NCI-H1694 (cell line): Measurements from ENCODE around the gene TRPC4AP.
"Not testable (repeated sequence)": the region's sequence is repeated elsewhere in the genome, so short reads cannot be mapped to it uniquely, and the experiment has no call there.

Source experiments
- DNase-seq: peaks from one replicate; lab custom pipeline; 2025; lab: John Stamatoyannopoulos, UW

The TRPC4AP gene

DNA sequence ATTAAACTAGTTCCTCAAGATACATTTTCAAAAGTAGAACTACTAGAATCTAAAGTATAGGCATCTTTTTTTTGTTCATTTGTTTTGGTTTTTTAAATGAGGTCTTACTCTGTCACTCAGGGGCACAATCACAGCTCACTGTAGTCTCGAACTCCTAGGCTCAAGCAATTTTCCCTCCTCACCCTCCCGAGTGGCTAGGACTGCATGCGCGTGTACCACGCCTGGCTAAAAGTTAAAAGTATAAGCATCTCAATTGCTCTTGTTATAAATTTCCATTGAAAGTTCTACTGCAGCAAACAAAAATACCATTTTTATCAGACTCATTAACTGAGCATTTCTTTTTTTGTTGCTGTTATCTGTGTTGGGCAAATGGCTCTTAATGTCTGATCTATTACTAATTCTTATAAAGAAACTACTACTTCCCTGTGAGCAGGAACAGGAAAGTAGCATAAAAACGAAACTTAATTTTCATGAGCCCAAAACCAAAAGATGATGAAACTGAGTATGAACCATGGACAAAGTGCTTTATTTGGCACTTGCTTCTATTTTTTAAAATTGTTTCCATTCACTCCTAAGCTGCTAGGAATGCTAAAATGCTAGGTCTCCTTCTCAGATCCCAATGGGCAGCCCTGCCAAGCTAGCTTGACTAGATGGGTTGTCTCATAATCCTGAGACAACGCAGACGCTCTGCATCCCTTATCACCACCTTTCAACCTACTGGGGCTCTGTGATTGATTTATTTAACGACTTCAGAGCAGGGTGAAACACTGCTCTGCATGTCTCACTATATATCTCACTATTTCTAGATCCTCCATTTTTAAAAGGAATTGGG lies 36.9 kb downstream of the TRPC4AP start:
- no peak for DNase-seq

- DNase-seq = no peak
Measured at GRCh38 chr20:35054814-35055213, 37.8 kb downstream of the TRPC4AP start.

GRCh38 chr20:35052616-35053015 lies 40.0 kb downstream of the TRPC4AP start:
- not testable (repeated sequence) for DNase-seq

DNA sequence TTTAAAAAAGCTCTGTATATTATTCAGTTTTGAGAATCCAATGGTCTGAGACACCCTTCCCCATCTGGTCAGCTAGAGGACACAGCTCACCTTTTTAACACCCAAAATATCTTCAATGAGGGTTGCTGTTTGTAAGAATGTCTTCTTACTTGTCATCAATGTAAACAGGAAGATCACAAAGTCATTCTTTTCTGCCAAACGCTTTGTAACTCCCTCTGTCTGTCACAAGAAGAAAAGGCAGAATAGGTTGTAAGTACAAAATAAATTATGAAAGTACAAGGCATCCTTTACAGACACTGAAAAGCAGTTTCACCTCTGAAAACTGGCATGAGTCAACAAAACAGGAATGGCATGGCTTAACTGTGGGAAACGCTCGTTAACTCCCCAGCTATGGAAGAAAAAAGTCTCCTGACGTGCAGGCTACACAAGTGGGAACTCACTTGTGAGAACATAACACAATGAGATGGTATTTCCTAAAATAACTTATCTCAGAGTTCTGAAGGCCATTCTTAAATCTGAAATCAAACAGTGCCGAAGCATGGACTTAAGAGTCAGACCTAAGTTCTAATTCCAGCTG lies 42.7 kb downstream of the TRPC4AP start:
- no peak for DNase-seq

DNA sequence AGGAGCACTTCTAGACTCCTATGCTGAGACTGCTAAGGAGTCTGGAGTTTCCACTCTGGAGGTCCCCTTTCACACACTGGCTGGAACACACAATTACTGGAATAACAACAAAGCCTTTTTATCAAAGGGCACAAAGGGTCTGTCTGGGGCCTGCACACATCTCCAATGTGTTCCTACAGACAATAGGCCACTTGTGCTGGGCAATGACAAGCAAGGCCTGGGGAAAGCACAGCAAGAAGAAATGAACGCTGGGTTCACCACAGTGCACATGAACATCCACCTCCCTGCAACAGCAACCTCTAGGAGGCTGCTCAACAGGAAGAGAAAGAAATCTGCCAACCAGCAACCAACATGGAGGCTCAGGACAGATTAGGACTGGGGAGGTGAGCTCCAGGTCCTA lies 43.9 kb downstream of the TRPC4AP start:
- no peak for DNase-seq

- no peak for DNase-seq
Measured at GRCh38 chr20:35042268-35042667, 50.3 kb downstream of the TRPC4AP start.

GRCh38 chr20:35040646-35041045 lies 52.0 kb downstream of the TRPC4AP start:
- DNase-seq = no peak

GRCh38 chr20:35039846-35040489 lies 52.6 kb downstream of the TRPC4AP start:
- DNase-seq = no peak

- no peak for DNase-seq
Measured at GRCh38 chr20:35039146-35039545, 53.5 kb downstream of the TRPC4AP start.

DNA sequence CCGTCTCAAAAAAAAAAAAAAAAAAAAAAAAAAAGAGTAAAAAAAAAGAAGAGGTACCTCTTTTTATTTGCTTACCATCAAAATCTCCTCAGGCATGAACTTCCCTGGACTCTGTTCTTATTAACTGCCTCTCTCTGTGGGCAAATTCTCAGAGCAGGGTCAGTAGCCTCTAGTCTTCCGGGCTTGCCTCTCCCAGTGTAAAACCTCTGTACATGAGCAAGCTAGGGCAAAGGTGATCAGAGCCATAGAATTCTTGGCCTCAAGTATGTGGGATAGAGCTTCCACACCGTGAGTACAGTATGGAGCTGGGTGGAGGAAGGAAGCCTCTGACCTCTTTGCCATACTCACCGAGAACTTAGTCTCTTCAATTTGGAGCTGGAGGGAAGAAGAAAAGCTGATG lies 58.5 kb downstream of the TRPC4AP start:
- DNase-seq = no peak

- DNase-seq = no peak
Measured at GRCh38 chr20:35030136-35030535, 62.5 kb downstream of the TRPC4AP start.

DNA sequence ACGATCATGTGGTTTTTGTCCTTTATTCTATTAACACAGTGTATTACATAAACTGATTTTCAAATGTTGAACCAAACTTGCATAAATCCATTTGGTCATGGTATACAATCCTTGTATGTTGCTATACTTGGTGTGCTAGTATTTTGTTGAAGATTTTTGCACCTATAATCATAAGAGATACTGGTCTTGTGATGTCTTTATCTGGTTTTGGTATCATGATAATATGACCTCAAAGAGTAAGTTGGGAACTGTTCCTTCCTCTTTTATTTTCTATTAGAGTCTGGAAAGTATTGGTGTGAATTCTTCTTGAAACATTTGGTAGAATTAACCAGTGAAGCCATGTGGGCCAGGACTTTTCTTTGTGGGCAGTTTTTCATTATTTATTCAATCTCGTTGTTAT lies 65.3 kb downstream of the TRPC4AP start:
- no peak for DNase-seq

- no peak for DNase-seq
Measured at GRCh38 chr20:35025116-35025515, 67.5 kb downstream of the TRPC4AP start.

GRCh38 chr20:35023624-35024023 lies 69.0 kb downstream of the TRPC4AP start:
- no peak for DNase-seq

DNA sequence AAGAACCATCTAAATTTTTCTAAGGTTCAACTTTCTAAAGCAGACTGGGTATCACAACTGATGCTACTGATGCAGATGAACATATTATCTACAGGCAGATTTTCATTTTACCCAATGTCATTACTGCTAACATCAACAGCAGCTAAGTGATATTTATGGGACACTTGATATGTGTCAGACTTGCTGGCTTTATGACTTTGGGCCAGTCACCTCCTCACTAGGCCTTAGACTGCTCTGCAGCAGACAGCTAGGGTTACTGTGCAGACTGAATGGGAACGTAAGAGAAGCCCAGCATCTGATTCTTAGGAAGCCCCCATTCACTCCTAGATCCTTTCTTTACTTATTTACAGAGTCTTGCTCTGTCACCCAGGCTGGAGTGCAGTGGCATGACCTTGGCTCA lies 70.8 kb downstream of the TRPC4AP start:
- DNase-seq = no peak

DNA sequence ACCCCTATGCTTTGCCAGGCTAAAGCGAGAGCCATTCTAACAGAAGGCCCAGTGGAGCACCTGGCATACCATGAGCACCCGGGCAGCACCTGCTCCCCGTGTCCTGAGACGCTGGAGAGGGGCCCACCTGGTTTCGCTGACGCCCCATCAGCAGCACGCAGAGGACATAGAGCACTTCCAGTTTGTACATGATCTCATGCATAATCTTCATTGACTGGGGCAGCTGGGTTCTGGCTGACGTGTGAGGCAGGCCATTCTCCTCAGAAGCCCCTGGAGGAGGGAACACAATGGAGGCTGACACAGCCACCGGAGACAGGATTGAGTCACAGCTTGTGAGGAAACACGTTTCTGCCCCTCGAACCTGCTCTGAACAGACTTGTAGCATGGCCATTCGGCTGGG lies 71.5 kb downstream of the TRPC4AP start:
- DNase-seq = no peak

DNA sequence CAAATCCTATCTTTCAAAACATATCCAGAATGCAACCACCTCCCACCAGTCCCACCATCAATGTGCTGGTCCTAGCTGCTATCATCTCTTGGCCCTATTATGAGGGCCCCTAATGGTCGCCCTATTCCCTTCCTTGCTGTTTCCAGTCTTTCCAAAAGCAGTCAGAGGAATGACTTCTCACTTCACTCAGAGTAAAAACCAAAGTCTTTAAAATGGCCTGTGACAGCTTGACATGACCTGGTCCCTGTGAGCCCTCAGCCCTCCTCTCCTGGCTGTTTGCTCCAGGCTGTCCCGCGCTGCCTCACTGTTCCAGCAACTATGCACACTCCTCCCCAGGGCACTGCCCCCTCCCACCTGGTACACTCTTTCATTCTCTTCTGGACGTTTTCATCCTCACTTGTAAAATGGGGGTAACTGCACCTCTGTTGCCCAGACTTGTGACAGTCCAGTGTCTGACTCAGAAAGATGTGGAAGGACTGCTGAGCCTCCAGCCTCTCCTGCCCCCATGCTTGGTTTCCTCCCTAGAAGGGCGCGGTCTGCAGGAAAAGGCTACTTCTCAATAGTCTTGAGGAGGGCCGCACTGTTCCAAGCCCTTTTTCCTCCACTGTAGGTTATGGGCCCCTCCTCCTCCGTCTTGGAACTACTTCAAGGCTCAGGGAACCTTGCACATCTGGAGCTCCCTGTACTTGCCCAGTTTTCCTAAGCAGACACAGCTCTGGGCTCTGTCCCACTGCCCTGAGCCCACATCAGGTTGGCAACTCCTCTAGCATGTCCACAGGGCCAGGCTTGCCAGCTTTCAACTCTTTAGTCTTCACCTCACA lies 72.3 kb downstream of the TRPC4AP start:
- no peak for DNase-seq

GRCh38 chr20:35018590-35019371 lies 73.8 kb downstream of the TRPC4AP start:
- DNase-seq = no peak

DNA sequence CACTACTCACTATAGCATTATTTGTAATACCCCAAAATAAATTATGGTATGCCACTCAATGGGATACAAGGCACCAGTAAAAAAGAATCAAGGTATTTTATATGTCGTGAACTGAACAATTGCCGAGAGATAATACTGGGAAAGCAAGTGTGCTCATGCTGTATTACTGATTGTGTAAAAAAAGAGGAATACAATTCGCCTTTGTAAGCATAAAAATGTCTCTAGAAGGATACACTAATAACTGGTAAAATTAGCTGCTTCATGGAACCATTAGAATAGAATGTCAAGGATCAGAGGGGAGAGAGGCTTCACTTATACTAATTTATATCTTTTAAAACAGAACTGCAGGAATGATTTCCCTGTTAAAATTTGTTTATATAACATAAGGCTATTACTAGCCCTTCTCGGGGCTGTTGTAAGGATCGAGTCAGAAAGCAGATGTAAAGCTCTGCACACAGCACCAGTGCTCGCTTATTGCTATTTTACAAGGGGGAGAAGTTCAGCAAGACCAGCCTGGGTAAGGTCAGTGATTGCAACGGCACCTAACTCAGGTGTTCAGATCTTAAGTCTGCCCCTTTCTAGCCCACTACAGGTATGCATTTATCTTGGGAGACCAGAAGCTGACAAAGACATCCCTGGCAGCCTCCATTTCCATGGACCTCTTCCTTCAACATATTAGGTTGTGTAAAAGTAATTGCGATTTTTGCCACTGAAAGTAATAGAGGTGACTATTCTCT lies 75.3 kb downstream of the TRPC4AP start:
- DNase-seq = no peak

- DNase-seq = no peak
Measured at GRCh38 chr20:35015863-35016193, 76.8 kb downstream of the TRPC4AP start.

DNA sequence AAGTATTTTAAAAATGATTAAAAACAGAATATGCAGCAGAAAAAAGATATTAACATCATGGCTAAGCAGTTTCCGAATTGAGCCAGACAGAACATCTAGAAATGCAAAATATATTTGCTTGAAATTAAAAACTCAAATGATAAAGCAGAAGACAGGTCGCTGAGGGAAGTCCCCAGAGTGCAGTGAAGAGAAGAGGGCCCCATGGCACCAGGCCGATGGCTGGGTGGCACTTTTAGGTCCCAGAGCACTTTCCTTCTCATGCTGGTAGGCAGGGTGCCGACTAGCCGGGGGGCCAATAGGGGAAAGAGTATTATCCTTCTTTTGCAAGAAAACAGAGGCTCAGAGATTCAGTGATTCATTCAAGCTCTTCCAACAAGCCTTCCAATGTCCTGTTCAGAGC lies 78.1 kb downstream of the TRPC4AP start:
- no peak for DNase-seq
